GM10248 (cell line): ENCODE measurements around the gene NUDT13.
A peak's percentile ranks its signal among the peaks of the same experiment; 100 is the strongest.

ENCODE experiments used
- CTCF ChIA-PET: fragments of 300-600 bp; sonication (Branson Sonifier 250); formaldehyde crosslinking; extraction: SDS; loops from one replicate; lab custom pipeline; 2021; ENCODE audit warnings: antibody characterized with exemption; lab: Yijun Ruan, JAX
- POLR2A ChIA-PET: fragments of 350-650 bp; sonication (Branson Sonifier 250); formaldehyde crosslinking; extraction: SDS; loops from one replicate; lab custom pipeline; 2020; ENCODE audit warnings: antibody characterized with exemption; lab: Yijun Ruan, JAX
- DNase-seq: peaks from one replicate; pipeline ENCODE4 v3.0.0; 2012; ENCODE audit errors: extremely low spot score
- TF ChIP-seq, protein P1 (sequence below): IDR thresholded peaks from 2 replicates; pipeline ENCODE4 v1.5.1; 2012; ENCODE audit warnings: mild to moderate bottlenecking, low read depth; ENCODE audit errors: extremely low read depth, missing control alignments, control extremely low read depth

NUDT13 gene

GRCh38 chr10:73110345-73110849 is at the start of gene NUDT13:
Gene NUDT13 (plus strand): TSS chr10:73110455. CDS start chr10:73114366, 3,911 bp downstream.
- DNase-seq, result peak; percentile 68
- CTCF ChIA-PET, result interaction anchor here (0.8 to 5.8 kb wide), 6 partner anchors 12 to 58 kb away, joined by 4 to 70 read pairs (median 6); partner anchors contain the start of gene P4HA1
- POLR2A ChIA-PET, result interaction anchor here (2.0 to 2.5 kb wide), 2 partner anchors 11 to 14 kb away, joined by 5 to 30 read pairs; partner anchors contain the start of gene P4HA1
- TF ChIP-seq, protein P1, sequence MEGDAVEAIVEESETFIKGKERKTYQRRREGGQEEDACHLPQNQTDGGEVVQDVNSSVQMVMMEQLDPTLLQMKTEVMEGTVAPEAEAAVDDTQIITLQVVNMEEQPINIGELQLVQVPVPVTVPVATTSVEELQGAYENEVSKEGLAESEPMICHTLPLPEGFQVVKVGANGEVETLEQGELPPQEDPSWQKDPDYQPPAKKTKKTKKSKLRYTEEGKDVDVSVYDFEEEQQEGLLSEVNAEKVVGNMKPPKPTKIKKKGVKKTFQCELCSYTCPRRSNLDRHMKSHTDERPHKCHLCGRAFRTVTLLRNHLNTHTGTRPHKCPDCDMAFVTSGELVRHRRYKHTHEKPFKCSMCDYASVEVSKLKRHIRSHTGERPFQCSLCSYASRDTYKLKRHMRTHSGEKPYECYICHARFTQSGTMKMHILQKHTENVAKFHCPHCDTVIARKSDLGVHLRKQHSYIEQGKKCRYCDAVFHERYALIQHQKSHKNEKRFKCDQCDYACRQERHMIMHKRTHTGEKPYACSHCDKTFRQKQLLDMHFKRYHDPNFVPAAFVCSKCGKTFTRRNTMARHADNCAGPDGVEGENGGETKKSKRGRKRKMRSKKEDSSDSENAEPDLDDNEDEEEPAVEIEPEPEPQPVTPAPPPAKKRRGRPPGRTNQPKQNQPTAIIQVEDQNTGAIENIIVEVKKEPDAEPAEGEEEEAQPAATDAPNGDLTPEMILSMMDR, result no peak

DNA sequence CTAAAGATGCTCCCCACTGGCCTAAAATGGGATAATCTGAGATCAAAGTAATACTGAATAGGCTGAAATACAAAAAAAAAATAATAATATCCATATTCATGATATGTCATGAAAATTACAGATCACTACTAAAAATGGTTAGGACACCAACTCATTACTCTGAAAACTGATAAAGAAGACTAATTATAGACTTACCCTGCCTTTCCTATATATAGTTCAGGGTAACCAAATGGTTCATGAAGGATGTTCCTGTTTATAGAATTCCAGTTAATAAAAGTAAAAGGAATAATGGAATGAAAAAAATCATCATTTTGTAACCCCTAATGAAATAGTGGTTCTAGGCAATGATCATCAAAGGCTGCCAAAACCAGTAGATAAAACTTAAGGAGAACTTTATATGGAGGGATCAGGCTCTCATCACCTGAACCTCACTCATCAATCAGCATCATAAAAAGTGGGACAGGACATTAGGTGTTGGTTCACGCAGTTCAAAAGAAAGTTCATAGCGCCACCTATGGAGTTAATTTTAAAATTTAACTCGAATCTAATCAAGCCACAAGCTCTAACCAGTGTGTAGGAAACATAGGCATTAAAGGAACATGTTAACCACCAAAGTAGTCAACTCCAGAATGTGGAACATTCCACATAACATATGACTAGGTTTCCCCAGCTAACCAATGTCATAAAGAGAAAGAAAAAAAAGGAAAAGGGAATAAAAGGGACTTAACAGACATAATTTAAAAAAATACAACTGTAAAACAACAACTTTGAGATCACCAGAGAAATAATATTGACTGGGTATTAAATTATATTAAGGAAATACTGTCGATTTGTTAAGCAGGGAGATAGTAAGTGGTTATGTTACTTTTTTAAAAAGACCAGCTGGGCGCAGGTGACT is 49.3 kb upstream of the NUDT13 start:
- POLR2A ChIA-PET, result interaction anchor here (1.6 kb wide), 1 partner anchor 36 kb away, joined by 5 read pairs; the partner anchor contains the start of gene P4HA1
- TF ChIP-seq, protein P1, result peak; percentile 20
- CTCF ChIA-PET, result interaction anchor here (0.6 to 3.7 kb wide), 19 partner anchors 8 to 696 kb away, joined by 3 to 15 read pairs (median 4); partner anchors contain the start of gene P4HA1
- DNase-seq, result peak; percentile 22

DNA sequence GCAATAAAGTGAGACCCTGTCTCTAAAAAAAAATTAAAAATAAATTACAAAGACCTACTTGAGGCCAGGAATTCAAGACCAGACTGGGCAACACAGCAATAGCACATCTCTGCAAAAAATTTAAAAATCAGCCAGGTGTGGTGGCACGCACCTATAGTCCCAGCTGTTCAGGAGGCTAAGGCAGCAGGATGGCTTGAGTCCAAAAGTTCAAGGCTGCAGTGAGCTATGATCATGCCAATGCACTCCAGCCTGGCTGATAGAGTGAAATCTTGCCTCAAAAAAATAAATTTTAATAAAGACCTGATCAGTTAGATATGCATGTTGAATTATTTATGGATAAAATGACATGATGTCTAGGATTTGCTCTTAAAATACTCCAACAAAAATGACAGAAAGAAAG is 48.5 kb upstream of the NUDT13 start:
- ChIA-PET POLR2A (interaction anchor here (1.6 kb wide), 1 partner anchor 35 kb away, joined by 5 read pairs; the partner anchor contains the start of gene P4HA1), CTCF (interaction anchor here (0.6 to 3.7 kb wide), 20 partner anchors 8 to 697 kb away, joined by 3 to 15 read pairs (median 4); partner anchors contain the start of gene P4HA1)
- DNase-seq, result no peak
- TF ChIP-seq, protein P1, result no peak

GRCh38 chr10:73065441-73065840 is 44.8 kb upstream of the NUDT13 start:
- TF ChIP-seq, protein P1, result no peak
- no peak for DNase-seq
- ChIA-PET CTCF (no interaction called here), POLR2A (interaction anchor here (2.9 kb wide), 1 partner anchor 31 kb away, joined by 11 read pairs; the partner anchor contains the start of gene P4HA1)

DNA sequence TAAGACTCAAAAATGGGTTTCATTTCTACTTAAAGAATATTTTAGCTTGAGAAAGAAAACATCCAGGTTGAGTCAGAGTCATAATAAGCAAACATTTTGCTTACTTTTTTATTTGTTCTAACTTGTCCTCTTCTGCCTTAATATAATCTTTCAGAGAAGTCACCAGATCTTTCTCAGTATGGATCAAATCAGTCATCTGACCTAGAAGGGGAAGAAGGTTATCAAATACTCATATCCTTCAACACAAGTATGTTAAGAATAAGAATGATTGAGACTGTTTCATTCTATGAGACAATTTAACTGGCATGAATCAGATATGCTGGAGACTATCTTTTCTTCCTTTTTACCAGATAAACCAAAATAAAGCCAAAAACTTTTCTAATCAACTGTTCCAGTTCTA is 36.6 kb upstream of the NUDT13 start:
- ChIA-PET POLR2A (no interaction called here), CTCF (no interaction called here)
- TF ChIP-seq, protein P1, result no peak
- no peak for DNase-seq

DNA sequence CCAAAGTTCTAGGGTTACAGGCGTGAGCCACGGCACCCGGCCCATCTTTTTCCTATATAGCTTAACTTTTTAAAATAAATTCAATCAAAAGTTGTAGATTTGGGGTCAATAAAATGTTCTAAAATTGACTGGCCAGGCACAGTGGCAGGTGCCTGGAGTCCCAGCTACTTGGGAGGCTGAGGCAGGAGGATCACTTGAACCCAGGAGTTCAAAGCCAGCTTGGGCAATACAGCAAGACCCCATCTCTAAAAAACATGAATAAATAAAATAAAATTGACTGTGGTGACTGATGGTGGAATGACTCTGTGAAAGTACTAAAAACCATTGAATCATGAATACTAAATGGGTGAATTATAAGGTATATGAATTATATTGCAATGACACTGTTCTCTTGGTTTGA is 34.4 kb upstream of the NUDT13 start:
- DNase-seq, result no peak
- TF ChIP-seq, protein P1, result no peak
- ChIA-PET CTCF (interaction anchor here (1.2 to 4.5 kb wide), 4 partner anchors 12 to 83 kb away, joined by 4 to 15 read pairs (median 6); partner anchors contain the start of gene P4HA1), POLR2A (no interaction called here)
